Hypothalamus (tissue), 51 donors: ENCODE data around the gene SELENOO.

Source experiments
- DNase-seq, 51 donors: peaks; one replicate each; lab custom pipeline; 2025; lab: John Stamatoyannopoulos, UW

The SELENOO gene

DNA sequence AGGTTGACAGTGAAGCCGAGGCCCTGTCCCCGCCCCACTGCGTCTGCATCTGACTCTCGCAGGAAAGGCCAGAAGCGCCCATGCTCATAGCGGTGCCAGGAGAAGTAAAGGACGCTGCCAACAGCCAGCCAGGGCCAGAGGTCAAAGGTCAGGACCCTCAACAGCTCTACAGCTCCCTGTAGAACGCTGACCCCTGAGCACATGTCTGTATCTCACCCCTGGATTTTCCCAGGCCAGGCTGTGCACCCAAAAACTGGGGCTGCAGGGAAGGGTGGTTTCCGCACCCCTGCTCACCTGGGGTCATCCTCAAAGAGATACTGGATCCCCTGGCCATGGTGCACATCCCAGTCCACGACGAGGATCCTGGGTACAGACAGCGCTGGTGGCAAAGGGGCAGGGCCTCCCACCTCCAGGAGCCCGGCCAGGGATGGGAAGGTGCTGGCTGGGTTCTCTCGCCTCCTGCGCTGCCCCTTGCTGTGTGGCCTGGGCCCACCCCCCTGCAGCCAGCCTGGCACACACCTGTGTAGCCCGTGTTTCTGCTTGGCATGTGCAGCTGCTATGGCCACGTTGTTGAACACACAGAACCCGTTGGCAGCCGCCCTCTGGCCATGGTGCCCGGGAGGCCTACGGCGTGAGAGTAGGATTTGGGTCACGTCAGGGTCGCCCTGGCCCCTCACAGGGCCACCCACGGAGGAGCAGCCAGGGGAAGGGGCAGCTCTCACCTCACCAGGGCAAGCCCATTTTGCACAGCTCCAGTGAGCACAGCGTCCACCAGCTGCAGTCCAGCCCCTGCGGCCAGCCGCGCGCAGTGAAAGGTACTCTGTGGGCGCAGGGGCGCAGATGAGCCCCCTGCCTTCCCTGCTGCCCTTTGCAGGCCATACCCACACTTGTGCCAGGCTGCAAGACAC, 48.8 kb downstream of the SELENOO start:
- no peak for DNase-seq

DNA sequence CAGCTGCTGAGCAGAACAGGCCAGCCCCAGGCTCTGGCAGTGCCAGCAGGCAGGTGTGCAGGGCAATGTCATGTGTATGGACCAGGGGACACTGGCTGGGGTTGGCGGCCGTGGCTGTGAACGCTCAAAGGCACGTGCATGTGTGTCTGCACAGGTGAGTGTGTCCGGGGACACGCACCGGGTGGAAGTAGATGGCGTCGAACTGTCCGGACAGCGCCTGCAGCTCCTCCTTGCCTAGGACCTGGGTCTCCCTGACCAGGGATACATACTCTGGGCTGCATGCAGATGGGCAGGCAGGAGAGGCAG, 49.4 kb downstream of the SELENOO start:
- DNase-seq = no peak

DNA sequence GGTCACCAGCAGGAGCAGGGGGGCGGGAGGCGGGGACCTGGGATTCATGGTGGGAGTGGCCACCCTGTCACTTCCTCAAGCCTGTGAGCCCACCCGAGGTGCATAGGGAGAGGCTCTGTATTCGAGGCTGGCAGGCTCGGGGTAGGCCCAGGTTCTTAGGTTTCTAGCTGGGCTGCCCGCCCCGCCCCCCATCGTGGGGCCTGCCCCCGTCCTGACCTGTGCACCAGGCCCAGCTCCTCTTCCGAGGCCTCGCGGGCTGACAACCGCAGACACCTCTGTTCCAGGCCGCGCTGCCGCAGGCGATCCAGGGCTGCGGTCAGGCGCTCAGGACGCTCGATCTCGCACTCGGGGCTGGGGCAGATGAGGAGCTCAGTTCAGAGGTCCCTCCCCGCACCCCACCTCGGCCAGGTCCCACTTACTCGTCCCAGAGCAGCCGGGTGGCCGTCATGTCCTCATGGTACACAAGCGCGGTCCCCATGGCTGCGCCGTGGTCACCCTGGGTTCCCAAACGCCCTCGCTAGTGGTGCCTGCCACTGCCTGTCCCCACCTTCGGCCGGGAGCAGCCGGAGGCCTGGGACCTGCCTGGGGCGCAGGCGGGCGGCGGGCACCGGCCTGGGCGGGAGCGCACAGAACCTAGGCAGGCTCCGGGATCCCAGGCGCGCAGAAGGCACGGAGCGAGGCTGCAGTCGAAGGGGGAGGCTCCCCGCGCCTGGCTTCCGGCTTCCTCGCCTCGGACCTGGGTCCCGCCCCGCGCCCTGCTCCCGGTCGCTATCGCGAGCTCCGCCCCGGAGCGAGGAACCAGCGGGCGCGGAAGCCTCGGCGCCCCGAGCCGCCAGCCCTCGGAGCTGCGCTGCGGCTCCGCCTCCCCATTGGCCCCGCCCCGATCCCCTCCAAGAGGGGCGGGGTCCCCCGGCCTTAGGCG, 50.0 kb downstream of the SELENOO start, which contains the start of gene HDAC10:
HDAC10 (minus strand) TSS at position 711 of the 922 bp plus-strand sequence; CDS start at position 478, 233 bp downstream.
- peak in 18 of 51 donors; percentile 17 to 58 (median 36) for DNase-seq

- DNase-seq = no peak
Measured at GRCh38 chr22:50251477-50252081, 50.8 kb downstream of the SELENOO start.

DNA sequence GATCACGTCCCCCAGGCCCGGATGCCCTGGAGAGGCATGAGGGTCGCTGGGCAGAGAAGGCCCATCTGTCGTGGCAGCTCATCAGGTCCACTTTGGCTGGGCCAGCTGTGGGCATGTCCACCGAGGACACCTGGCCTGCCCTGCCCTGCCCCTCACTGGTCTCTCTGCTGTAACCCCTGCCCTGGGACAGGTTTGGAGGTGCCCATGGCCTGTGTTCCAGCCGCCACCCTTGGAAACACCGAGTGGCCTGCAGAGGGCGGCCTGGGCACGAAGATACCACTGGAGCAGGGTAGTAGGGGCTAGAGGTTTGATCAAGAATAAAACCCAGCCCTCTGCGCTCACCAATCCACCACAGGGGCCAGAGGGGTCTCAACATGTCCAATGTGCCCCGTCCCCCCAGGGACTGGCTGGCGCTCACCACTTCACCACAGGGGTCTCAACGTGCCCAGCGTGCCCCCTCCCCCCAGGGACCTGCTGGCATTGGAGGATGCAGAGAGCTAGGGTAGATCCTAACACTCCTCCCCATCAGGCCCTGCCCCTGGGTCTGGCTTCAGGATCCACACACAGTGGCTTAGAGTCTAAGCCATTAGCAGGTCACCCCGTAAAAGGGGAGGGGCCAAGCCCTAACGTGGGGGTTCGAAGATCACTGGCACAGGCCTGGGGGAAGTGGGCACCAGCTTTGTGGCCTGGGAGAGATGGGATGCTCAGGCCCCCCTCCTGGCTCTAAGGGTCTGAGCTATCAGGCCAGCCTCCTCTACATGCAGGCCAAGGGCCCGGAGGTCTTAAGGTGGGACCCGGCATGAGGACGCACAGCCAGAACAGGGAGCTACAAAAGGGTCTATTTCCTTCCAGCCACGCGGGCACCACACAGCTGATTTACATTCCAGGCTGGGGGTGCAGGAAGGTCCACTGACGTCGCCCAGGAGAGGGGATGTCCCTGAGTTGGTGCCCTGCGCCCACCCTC, 51.6 kb downstream of the SELENOO start:
- DNase-seq = peak in 16 of 51 donors; percentile 16 to 60 (median 43)

DNA sequence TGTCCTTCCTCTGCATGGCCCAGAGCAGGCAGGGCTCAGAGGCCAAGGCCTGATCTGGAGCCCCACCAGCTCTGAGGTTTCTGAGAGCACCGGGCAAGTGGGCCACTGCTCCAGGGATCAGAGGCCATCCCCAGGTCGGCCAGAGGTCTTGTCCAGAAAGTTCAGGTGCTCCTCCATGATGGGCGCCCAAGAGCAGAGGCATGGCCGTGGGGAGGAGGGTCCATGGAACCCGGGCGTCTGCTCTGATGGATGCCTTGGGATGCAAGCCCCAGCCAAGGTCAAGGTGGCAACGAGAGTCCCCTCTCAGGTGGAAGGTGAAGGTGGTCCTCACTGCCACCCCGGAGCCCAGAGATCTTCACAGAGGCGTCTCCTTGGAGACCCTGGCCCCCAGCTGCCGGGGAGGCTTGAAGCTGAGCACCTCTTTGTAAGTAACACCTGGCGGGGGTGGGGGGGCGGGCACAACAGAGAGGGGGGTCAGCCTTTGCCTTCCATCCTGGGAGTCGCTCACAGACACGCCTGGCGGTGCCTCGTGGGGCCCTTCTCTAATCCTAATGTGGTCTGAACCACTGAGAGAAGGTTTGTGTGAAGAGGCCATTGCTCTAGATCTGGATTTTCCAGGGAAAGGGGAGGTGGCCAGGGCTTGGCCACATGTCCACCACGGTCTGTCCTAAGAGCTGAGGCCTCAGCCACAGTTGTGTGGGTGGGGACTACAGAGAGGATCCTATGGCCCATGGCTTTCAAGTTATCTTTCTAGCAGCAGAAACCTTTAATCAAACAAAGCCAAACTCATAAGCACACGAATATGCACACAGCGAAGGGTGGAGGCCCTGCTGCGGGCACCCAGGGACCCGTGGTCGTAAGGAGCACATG, 52.5 kb downstream of the SELENOO start:
- DNase-seq = no peak

- no peak for DNase-seq
Measured at GRCh38 chr22:50253941-50254340, 53.1 kb downstream of the SELENOO start.

- DNase-seq = no peak
Measured at GRCh38 chr22:50255099-50255498, 54.3 kb downstream of the SELENOO start.

DNA sequence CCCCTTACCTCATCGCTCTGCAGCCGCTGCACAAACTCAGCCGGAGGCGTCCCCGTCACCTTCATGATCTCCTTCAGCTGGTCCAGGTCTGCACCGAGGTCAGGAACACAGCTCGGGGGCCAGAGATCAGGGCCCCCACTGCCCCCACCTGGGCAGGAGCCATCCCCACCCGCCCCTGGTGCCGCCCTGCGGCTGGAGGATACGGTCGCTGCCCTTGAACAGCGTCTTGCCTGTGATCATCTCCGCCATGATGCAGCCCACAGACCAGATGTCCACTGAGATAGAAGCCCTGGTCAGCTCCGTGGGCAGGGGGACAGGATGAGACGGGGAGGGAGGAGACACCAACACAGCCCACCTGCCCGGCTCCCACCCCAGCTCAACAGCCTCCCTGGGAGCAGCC, 54.8 kb downstream of the SELENOO start:
- DNase-seq = no peak

DNA sequence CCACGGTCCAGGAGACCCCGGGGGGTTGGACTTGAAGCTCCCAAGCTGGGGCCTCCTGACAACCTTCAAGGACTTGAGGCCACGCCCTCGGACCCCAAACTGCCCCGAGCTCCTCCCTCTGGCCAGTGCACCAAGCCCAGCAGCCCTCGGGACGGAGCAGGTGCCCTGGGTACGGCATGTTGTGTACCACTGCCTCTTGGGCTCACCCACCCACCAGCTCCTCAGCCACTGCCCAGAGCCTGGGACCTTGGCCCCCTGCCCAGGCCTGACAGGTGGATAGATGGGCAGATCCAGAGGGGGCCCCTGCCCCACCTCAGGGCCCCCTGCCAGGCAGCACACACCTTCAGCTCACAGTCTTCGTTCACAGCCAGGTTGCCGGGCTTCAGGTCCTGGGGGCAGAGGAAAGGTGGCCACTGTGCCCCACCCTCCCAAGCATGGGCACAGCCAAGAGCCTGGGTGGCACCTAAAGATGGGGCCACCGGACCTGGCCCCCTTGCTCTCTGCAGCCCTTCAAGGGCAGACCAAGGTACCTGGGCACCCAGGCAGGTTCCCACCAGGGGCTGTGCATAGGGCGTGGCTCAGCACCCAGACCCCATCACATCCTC, 55.5 kb downstream of the SELENOO start:
- DNase-seq = no peak

GRCh38 chr22:50257041-50257440, 56.2 kb downstream of the SELENOO start:
- DNase-seq = no peak

GRCh38 chr22:50257451-50258360, 56.9 kb downstream of the SELENOO start:
- DNase-seq = no peak

DNA sequence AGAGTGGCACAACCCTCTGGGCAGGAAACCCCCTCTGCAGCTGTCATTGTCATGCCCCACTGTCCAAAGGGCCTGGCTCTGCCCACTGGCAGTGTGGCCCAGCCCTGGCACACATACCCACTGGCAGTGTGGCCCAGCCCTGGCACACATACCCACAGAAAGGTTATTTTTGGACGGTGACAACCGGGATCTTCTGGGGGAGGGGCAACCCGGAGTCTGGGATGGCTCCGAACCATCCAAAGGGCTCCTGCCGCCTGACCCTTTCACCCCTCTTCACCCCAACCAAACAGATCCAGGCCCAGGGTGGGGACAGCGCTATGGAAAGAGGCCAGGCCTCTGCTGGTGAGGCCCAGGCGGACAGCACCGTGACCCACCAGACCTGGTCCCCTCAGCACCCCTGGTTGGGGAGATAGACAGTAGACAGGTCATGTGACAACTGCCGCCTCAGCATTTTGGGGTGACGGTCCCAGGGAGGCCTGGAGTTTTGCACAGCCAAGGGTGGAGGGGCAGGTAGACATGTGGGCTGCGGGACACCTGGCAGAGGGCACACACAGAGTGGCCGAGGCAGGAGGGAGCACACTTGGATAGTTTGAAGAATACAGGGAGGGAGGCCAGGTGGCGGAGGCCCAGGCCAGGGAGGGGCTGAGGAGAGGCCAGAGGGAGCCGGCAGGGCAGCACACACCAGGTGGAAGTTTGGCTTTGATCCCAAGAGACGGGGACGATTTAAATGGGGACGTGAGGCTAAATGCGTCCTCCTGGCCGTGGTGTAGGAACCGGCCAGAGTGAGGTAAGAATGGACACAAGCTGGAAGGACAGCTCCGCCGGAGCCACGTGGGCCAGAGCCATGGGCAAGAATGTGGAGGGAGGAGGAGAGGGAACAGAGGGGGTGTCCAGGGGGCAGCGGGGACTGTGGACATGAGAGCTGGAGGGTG, 57.8 kb downstream of the SELENOO start:
- peak in 2 of 51 donors; percentile 16 to 17 for DNase-seq

- peak in 1 of 51 donors; percentile 30 for DNase-seq
Measured at GRCh38 chr22:50259302-50259701, 58.5 kb downstream of the SELENOO start.

GRCh38 chr22:50260434-50260800, 59.6 kb downstream of the SELENOO start:
- peak in 2 of 51 donors; percentile 45 to 46 for DNase-seq
